ENCODE measurements around the gene CDC42BPB.

CDC42BPB gene

DNA sequence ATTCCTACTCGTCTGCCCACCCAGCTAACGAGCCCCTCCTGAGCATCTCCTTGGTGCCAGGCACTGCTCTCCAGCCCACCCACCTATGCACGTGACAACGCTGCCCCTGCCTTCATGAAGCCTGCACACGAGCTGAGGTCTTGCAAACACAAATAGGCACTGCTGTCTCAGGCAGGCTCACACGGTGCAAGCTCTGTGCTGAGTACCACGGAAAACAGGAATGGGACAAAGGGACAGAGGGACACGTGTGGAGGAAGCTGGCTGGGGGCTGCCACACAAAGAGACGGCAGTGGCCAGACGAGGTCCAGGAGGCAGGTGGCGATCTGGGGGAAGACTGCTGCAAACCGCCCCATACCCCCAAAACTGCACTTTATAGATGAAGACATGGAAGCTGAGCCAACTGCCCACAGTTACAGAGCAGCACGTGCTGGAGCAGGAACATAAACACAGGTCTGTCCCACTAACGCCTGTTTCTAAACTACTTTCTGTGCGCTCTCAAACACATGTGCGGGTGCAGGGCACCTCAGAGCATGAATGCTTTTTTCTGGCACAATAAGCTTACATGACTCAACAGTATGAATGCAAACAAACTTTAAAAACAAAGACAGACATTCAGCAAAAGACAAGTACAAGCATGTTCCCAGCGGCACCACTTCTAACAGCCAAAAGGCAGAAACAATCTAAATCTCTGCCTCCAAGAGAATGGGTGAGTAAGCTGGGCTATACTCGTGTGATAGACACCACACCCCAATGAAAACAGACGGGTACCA is 70.4 kb downstream of the CDC42BPB start:
- no peaks in the 10 kb centered on the region for H3K27me3 ChIP-seq (ENCODE audit: control insufficient read depth in 1 of 2, insufficient read depth in 2 of 2, low read length in 2 of 2)
- peaks cover 44 to 48% of the 10 kb centered on the region in 2 donors for H3K36me3 ChIP-seq (ENCODE audit: control insufficient read depth in 2 of 2, insufficient read depth in 2 of 2, low read length in 2 of 2)
- peaks cover 3 to 13% of the 10 kb centered on the region in 2 donors for H3K9me3 ChIP-seq (ENCODE audit: control insufficient read depth in 2 of 2, low read length in 2 of 2)
- no peak overlapping the region for H3K4me3 ChIP-seq (ENCODE audit: low read length in 2 of 2)
- H3K4me1 ChIP-seq (ENCODE audit: control insufficient read depth, insufficient read depth, low read length): no peaks in the 10 kb centered on the region
- no peak overlapping the region for H3K27ac ChIP-seq (ENCODE audit: low read length)
- H3K9ac ChIP-seq (ENCODE audit: low read length in 2 of 2): no peak overlapping the region

DNA sequence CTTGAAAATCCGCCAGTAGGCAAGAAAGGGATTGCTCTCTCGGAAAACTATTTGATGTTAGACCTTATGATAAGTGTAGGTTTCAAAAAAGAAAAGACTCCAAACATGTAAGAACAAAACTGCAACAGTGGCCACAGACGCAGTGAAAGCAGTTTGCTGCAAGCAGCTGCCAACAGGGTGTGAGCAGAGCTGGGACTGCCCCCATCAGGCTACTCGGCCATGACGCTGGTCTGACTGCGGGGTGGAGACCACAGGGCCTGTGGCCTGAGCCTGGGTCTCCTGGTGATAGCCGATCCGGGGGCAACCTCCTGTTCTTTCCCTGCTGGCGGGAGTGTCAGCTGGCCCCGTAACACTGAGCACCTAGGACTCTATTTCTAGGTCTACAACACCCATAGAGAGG is 71.7 kb downstream of the CDC42BPB start:
- no peaks in the 10 kb centered on the region for H3K27me3 ChIP-seq (ENCODE audit: control insufficient read depth in 1 of 2, insufficient read depth in 2 of 2, low read length in 2 of 2)
- H3K4me3 ChIP-seq (ENCODE audit: low read length in 2 of 2): no peak overlapping the region
- H3K9me3 ChIP-seq (ENCODE audit: control insufficient read depth in 2 of 2, low read length in 2 of 2): peaks cover 3 to 13% of the 10 kb centered on the region in 2 donors
- peaks cover 48 to 51% of the 10 kb centered on the region in 2 donors for H3K36me3 ChIP-seq (ENCODE audit: control insufficient read depth in 2 of 2, insufficient read depth in 2 of 2, low read length in 2 of 2)
- H3K9ac ChIP-seq (ENCODE audit: low read length in 2 of 2): no peak overlapping the region
- no peaks in the 10 kb centered on the region for H3K4me1 ChIP-seq (ENCODE audit: control insufficient read depth, insufficient read depth, low read length)
- H3K27ac ChIP-seq (ENCODE audit: low read length): no peak overlapping the region

DNA sequence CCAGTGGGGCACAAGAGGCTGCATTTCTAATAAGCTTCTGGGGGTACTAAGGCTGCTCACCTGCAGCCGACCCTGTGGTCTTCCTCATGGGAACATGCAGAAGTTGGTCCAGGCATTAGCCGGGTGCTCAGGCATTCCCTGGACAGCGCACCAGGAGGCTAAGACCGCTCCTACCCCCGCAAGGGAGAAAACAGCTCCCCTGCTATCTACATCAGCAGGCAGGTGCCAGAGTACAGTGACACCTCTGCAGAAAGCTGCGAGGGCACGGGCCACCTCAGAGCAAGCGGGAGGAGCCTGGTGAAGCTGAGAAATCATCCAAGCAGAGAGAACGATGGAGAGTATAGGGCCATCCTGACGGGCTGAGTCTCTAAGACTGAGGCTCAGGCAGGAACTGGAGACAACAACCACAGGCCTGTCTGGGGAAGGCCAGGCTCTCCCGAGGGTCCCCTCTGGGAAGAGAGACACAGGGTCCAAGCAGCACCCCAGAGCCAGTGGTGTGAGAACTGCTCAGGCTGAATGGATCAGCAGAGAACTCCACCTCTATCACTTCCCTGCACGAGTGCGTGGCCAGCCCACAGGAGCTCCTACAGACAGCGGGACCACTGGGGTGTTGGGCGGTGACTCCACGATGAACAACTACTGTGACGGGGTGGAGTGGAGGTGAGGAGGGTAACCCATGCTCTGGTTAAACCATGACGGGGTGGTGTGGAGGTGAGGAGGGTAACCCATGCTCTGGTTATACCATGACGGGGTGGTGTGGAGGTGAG is 72.8 kb downstream of the CDC42BPB start:
- Histone ChIP-seq H3K4me1 (ENCODE audit: control insufficient read depth, insufficient read depth, low read length) (no peaks in the 10 kb centered on the region), H3K4me3 (ENCODE audit: low read length in 2 of 2) (no peak overlapping the region), H3K9ac (ENCODE audit: low read length in 2 of 2) (no peak overlapping the region), H3K27ac (ENCODE audit: low read length) (no peak overlapping the region), H3K36me3 (ENCODE audit: control insufficient read depth in 2 of 2, insufficient read depth in 2 of 2, low read length in 2 of 2) (peaks cover 48 to 55% of the 10 kb centered on the region in 2 donors), H3K27me3 (ENCODE audit: control insufficient read depth in 1 of 2, insufficient read depth in 2 of 2, low read length in 2 of 2) (no peaks in the 10 kb centered on the region), H3K9me3 (ENCODE audit: control insufficient read depth in 2 of 2, low read length in 2 of 2) (peaks cover 3 to 10% of the 10 kb centered on the region in 2 donors)

DNA sequence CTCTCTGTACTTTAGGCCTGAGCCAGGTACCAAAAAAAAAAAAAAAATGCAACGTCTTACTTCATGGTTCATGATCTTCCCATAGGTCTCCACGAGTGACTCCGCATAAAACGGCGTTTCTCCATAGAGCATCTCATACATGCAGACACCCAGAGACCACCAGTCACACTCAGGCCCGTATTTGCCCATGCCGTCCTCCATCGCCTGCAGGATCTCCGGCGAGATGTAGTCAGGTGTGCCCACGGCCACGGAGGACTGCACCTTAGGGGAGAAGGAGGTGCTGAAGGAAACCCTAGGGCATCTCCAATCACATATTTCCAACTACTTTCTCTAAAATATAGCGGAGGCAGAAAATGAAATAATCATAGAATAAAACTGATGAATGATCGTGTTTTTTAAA is 73.9 kb downstream of the CDC42BPB start:
- H3K9ac ChIP-seq (ENCODE audit: low read length in 2 of 2): no peak overlapping the region
- peaks cover 3 to 10% of the 10 kb centered on the region in 2 donors for H3K9me3 ChIP-seq (ENCODE audit: control insufficient read depth in 2 of 2, low read length in 2 of 2)
- H3K4me3 ChIP-seq (ENCODE audit: low read length in 2 of 2): no peak overlapping the region
- no peak overlapping the region for H3K27ac ChIP-seq (ENCODE audit: low read length)
- H3K36me3 ChIP-seq (ENCODE audit: control insufficient read depth in 2 of 2, insufficient read depth in 2 of 2, low read length in 2 of 2): peaks cover 45 to 56% of the 10 kb centered on the region in 2 donors
- no peaks in the 10 kb centered on the region for H3K27me3 ChIP-seq (ENCODE audit: control insufficient read depth in 1 of 2, insufficient read depth in 2 of 2, low read length in 2 of 2)
- H3K4me1 ChIP-seq (ENCODE audit: control insufficient read depth, insufficient read depth, low read length): no peaks in the 10 kb centered on the region

DNA sequence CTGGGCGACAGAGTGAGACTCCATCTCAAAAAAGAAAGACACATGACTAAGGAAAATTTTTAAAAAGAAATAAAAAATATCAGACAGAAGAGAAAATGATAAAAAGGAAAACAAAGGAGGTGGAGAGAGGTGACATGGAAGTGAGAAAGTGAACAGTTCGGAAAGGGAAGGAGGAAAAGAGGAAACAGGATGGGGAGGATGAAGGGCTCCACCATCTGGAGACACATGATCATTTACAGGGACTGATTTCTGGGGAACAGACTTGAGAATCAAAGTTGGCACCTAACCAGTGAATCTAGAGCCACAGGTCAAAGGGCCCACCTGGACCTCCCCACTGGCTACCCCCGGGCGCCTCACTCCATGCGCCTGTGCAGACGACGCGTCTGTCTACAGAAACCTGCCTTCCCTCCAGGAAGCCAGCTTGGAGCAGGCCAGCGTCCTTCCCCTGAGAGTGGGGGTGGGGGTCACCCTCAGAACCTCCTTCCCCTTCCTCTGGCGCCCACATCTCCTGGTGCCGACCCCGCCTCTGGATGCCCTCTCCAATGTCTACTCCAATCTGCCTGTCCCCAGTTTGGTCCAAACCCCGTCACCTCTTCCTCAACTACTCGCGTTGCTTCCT is 74.4 kb downstream of the CDC42BPB start:
- peaks cover 1 to 9% of the 10 kb centered on the region in 2 donors for H3K9me3 ChIP-seq (ENCODE audit: control insufficient read depth in 2 of 2, low read length in 2 of 2)
- no peaks in the 10 kb centered on the region for H3K4me1 ChIP-seq (ENCODE audit: control insufficient read depth, insufficient read depth, low read length)
- peaks cover 47 to 60% of the 10 kb centered on the region in 2 donors for H3K36me3 ChIP-seq (ENCODE audit: control insufficient read depth in 2 of 2, insufficient read depth in 2 of 2, low read length in 2 of 2)
- H3K9ac ChIP-seq (ENCODE audit: low read length in 2 of 2): no peak overlapping the region
- H3K27me3 ChIP-seq (ENCODE audit: control insufficient read depth in 1 of 2, insufficient read depth in 2 of 2, low read length in 2 of 2): no peaks in the 10 kb centered on the region
- H3K4me3 ChIP-seq (ENCODE audit: low read length in 2 of 2): no peak overlapping the region
- no peak overlapping the region for H3K27ac ChIP-seq (ENCODE audit: low read length)

DNA sequence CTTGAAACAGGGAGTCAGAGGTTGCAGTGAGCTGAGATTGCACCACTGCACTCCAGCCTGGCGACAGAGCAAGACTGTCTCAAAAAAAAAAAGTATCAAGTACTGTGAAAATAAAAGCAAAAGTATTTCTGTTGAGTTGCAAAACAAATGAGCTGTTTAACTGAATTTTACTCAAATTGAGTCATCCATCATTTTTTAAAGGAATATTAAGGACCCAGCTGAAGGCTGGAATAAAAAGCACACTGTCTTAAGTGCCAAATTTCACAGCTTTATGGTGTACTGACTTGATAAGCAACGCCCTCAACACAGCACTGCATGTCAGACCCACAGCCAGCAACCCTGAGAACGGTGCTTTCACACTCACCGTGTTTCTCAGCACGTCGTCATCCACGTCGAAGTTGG is 76.9 kb downstream of the CDC42BPB start:
- peaks cover 53 to 67% of the 10 kb centered on the region in 2 donors for H3K36me3 ChIP-seq (ENCODE audit: control insufficient read depth in 2 of 2, insufficient read depth in 2 of 2, low read length in 2 of 2)
- H3K4me3 ChIP-seq (ENCODE audit: low read length in 2 of 2): no peak overlapping the region
- no peaks in the 10 kb centered on the region for H3K9me3 ChIP-seq (ENCODE audit: control insufficient read depth in 2 of 2, low read length in 2 of 2)
- peaks cover 2% of the 10 kb centered on the region for H3K4me1 ChIP-seq (ENCODE audit: control insufficient read depth, insufficient read depth, low read length)
- no peak overlapping the region for H3K9ac ChIP-seq (ENCODE audit: low read length in 2 of 2)
- no peak overlapping the region for H3K27ac ChIP-seq (ENCODE audit: low read length)
- H3K27me3 ChIP-seq (ENCODE audit: control insufficient read depth in 1 of 2, insufficient read depth in 2 of 2, low read length in 2 of 2): no peaks in the 10 kb centered on the region

DNA sequence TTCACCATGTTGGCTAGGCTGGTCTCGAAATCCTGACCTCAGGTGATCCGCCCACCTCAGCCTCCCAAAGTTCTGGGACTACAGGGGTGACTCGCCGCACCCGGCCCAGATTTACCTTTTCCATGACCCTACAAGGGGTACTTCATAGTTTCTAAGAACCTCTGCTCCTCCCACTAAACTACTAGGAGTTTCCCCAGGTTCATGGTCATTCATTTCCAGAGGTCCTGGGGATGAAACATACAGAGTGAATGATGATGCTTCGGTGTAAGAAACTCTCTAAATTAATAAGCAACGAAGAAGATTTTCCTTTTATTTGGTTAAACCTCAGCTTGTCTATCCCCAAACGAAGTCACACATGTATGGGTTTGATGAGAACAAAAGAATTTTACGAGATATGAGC is 77.9 kb downstream of the CDC42BPB start:
- Histone ChIP-seq H3K9ac (ENCODE audit: low read length in 2 of 2) (no peak overlapping the region), H3K9me3 (ENCODE audit: control insufficient read depth in 2 of 2, low read length in 2 of 2) (no peaks in the 10 kb centered on the region), H3K27ac (ENCODE audit: low read length) (no peak overlapping the region), H3K27me3 (ENCODE audit: control insufficient read depth in 1 of 2, insufficient read depth in 2 of 2, low read length in 2 of 2) (no peaks in the 10 kb centered on the region), H3K4me3 (ENCODE audit: low read length in 2 of 2) (no peak overlapping the region), H3K36me3 (ENCODE audit: control insufficient read depth in 2 of 2, insufficient read depth in 2 of 2, low read length in 2 of 2) (peaks cover 50 to 66% of the 10 kb centered on the region in 2 donors), H3K4me1 (ENCODE audit: control insufficient read depth, insufficient read depth, low read length) (peaks cover 2% of the 10 kb centered on the region)

DNA sequence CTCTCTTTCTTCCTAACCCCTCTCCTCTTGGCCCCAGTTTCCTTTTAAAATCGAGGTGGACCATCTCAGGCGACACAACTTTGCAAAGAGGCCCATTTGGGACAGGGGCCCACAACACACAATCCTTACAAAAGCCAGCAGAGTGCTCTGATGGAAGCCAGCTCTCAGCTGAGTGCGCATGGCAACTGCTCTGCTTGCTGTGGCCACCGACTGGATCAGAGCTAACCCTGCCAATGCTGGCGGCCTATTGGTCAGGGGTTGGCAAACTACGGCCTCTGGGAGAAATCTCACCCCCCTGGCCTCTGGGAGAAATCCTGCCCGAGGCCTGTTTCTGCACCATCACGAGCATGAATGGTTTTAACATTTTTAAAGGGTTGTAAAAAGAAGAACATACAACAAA is 79.9 kb downstream of the CDC42BPB start:
- Histone ChIP-seq H3K36me3 (ENCODE audit: control insufficient read depth in 2 of 2, insufficient read depth in 2 of 2, low read length in 2 of 2) (peaks cover 56 to 69% of the 10 kb centered on the region in 2 donors), H3K9me3 (ENCODE audit: control insufficient read depth in 2 of 2, low read length in 2 of 2) (no peaks in the 10 kb centered on the region), H3K9ac (ENCODE audit: low read length in 2 of 2) (no peak overlapping the region), H3K27me3 (ENCODE audit: control insufficient read depth in 1 of 2, insufficient read depth in 2 of 2, low read length in 2 of 2) (no peaks in the 10 kb centered on the region), H3K4me3 (ENCODE audit: low read length in 2 of 2) (no peak overlapping the region), H3K27ac (ENCODE audit: low read length) (no peak overlapping the region), H3K4me1 (ENCODE audit: control insufficient read depth, insufficient read depth, low read length) (peaks cover 2% of the 10 kb centered on the region)

DNA sequence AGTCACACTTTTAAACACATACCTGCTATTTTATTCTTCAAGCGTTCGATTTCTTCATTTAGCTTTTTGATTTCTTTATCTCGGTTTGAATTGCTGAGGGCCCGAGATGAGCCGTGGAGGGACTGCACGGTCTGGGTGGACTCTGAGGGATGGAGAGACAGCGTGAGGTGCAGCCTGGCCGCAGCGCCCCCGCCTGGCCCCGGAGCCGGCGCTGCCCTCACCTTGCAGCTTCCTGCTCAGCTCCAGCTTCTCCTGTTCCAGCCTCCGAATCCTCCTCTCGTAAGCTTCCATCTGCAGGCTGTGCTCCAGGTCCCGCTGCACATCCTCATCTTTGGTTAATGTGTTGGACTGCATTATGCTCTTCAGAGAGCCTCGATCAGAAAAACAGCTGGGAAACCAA is 81.7 kb downstream of the CDC42BPB start:
- Histone ChIP-seq H3K4me1 (ENCODE audit: control insufficient read depth, insufficient read depth, low read length) (peaks cover 2% of the 10 kb centered on the region), H3K9me3 (ENCODE audit: control insufficient read depth in 2 of 2, low read length in 2 of 2) (no peaks in the 10 kb centered on the region), H3K27ac (ENCODE audit: low read length) (no peak overlapping the region), H3K36me3 (ENCODE audit: control insufficient read depth in 2 of 2, insufficient read depth in 2 of 2, low read length in 2 of 2) (peaks cover 57 to 69% of the 10 kb centered on the region in 2 donors), H3K9ac (ENCODE audit: low read length in 2 of 2) (no peak overlapping the region), H3K4me3 (ENCODE audit: low read length in 2 of 2) (no peak overlapping the region), H3K27me3 (ENCODE audit: control insufficient read depth in 1 of 2, insufficient read depth in 2 of 2, low read length in 2 of 2) (no peaks in the 10 kb centered on the region)

DNA sequence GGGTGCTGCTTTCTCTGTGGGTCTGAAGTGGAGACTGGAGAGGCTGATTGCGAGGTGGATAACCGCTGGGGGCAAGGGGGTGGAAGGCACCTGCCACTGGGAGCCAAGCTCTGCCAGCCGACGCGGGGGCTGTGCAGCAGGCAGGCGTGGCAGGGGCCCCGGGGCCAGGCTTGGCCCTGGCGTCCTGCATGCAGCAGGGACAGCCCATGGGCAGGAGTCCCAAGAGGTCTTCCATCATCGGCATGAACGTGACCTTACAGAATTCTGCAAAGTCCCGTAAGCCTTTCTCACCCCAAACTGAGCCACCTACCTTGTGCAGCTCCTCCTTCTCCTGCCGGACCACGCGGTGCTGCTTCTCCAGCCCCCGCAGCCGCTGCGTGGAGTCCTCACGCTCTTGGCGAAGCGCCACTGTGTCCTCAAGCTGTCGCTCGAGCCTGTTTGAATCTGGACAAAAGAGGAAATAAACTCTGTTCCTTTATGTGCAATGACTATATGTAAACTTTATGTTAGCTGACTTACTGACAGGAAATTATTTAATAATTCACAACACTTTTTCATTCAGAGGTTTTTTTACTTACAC is 83.6 kb downstream of the CDC42BPB start:
- Histone ChIP-seq H3K4me3 (ENCODE audit: low read length in 2 of 2) (no peak overlapping the region), H3K27me3 (ENCODE audit: control insufficient read depth in 1 of 2, insufficient read depth in 2 of 2, low read length in 2 of 2) (no peaks in the 10 kb centered on the region), H3K9ac (ENCODE audit: low read length in 2 of 2) (no peak overlapping the region), H3K27ac (ENCODE audit: low read length) (no peak overlapping the region), H3K4me1 (ENCODE audit: control insufficient read depth, insufficient read depth, low read length) (peaks cover 2% of the 10 kb centered on the region), H3K9me3 (ENCODE audit: control insufficient read depth in 2 of 2, low read length in 2 of 2) (no peaks in the 10 kb centered on the region), H3K36me3 (ENCODE audit: control insufficient read depth in 2 of 2, insufficient read depth in 2 of 2, low read length in 2 of 2) (peaks cover 63 to 71% of the 10 kb centered on the region in 2 donors)
